Glomerular visceral epithelial cell (primary cell): ENCODE data around the gene TIGD4.
"Not testable (repeated sequence)": the region's sequence is repeated elsewhere in the genome, so short reads cannot be mapped to it uniquely, and the experiment has no call there.

Source experiments
- DNase-seq: peaks from one replicate; pipeline ENCODE4 v3.0.0-alpha.2; 2016; ENCODE audit errors: extremely low spot score

TIGD4 gene

GRCh38 chr4:152780267-152780778 is 793 bp upstream of the TIGD4 start:
- DNase-seq = peak; percentile 29

DNA sequence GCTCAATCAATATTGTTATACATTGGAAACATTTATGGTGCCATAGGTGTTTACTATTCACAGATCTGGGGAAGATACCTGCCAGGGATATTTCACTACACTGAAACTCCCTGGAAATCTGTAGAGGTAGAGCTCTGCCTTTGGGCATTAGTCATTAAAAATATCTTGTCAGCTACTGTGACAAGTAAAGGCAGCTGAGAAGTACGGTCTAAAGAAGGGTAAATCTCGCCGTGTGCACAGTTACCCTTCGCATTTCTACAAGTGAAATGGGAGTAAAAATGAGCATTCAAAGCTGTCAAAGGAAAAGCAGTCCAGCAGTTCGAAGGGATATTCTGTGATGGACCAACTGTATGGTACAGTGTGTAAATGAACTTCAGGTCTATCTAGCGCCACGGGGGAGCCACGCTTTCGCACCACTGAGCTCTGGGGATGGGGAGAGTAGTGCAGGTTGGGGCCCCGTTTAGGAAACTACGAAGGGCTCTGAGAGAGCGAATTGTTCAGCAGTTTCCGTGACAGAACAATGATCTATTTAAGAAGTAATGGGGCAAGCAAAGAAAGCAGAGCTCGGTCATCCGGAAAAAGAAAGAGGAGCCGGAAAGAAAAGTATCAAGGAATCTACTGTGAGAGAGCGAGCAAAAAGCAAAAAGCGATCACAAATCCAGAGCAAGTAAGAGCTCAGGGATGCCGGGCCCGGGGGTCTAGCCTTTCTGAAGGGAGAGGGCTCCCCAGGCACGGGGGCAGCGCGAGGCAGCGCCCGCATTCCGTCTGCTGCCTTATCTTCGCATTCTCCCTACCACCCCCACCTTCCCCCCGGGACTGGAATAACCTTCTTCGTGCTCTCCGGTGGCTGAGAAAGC is 646 bp downstream of the TIGD4 start:
- peak; percentile 33 for DNase-seq

- no peak for DNase-seq
Measured at GRCh38 chr4:152777488-152777887, 2.0 kb downstream of the TIGD4 start.

GRCh38 chr4:152776352-152776751 is 3.2 kb downstream of the TIGD4 start:
- DNase-seq = no peak

- no peak for DNase-seq
Measured at GRCh38 chr4:152773953-152774352, 5.6 kb downstream of the TIGD4 start.

DNA sequence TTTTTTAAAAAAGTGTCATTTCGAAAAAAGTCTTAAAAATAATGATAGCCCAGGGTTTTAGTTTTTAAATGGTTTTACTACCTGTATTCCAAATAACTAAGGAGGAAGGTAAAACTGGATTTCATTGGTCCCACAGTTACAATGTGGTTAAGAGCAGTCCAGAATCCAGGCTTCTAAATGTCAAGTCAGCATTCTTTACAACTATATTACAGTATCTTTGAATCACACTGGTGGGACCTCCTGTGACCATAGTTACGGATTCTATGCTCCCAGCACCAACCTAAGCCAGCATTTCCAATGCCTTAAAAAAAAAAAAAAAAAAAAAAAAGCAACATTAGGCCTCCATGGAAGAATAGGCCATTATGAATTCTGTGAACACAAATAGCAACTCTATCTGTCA is 6.2 kb downstream of the TIGD4 start:
- no peak for DNase-seq

- DNase-seq = no peak
Measured at GRCh38 chr4:152771741-152772533, 7.6 kb downstream of the TIGD4 start.

GRCh38 chr4:152765069-152765737 is 14.3 kb downstream of the TIGD4 start:
- not testable (repeated sequence) for DNase-seq

- no peak for DNase-seq
Measured at GRCh38 chr4:152763796-152764195, 15.7 kb downstream of the TIGD4 start.

DNA sequence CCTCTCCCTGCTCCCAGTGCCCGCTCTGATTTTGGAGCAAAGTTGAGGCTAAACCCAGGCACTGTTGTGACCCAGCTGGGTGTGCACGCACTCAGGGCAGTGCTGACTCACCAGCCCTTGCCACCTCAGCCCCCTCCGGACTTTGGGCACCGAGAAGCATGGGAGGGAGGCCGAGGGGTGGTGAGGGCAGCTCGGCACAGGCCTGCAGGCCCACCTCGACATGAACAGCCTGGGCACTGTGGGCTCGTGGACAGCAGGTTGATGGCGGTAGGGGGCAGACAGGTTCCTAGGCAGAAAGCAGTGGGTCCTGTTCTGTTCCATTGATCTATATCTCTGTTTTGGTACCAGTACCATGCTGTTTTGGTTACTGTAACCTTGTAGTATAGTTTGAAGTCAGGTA is 30.9 kb downstream of the TIGD4 start:
- DNase-seq = no peak

DNA sequence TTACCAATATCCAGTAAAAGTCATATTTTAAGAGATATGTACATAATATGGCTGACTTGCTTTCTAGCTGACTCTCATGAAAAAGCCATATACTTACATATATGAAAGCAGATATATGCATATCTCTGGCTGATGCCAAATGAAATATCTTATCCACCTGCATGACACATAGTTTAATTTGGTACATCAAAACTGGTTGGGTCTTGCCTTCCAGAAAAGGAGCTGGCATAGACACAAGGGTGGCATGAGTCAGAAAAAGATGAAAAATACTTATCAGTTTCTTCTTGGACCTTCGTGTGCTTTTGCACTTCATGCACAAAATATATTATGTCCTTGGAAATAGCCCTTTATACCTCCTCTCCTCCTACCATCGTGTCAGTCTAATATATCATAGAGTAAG is 32.1 kb downstream of the TIGD4 start:
- no peak for DNase-seq

GRCh38 chr4:152738827-152739226 is 40.7 kb downstream of the TIGD4 start:
- no peak for DNase-seq

DNA sequence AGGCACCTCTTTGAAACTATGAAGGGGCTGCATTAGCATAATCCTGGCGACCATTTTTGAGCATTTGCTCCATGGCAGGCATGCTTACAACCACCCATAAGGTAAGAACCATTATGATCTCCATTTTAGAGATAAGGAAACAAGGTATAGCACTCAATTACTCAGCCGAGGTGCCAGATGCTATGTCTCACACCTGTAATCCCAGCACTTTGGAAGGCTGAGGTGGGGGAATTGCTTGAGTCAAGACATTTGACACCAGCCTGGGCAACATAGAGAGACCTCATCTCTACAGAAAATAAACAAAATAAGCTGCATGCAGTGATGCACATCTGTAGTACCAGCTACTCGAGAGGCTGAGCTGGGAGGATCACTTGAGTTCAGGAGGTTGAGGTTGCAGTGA is 43.6 kb downstream of the TIGD4 start:
- DNase-seq = no peak

DNA sequence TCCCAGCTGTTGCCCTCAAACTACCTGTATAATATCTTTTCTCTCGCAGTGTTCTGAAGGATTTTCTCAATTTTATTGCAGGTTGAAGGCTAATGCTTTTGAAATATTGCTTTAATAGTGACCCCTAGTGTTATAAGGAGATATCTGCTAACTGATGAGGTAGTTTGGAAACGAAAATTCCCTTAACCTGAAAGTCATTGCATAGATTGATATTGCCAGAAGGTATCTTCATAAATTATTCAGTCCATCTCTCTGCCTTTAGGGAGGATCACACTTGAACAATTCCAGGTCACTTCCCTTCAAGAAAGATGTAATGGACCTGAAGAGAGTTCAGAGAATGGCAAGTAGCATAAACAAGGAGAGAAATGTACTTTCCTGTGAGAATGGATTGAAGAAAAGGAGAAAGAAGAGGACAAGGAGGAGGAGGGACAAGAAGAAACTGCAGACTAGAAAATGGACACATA is 44.1 kb downstream of the TIGD4 start:
- peak; percentile 26 for DNase-seq

GRCh38 chr4:152734699-152735050 is 44.9 kb downstream of the TIGD4 start:
- no peak for DNase-seq

GRCh38 chr4:152734015-152734698 is 45.4 kb downstream of the TIGD4 start:
- no peak for DNase-seq

- no peak for DNase-seq
Measured at GRCh38 chr4:152731997-152732396, 47.5 kb downstream of the TIGD4 start.

- DNase-seq = no peak
Measured at GRCh38 chr4:152729466-152729865, 50.1 kb downstream of the TIGD4 start.

DNA sequence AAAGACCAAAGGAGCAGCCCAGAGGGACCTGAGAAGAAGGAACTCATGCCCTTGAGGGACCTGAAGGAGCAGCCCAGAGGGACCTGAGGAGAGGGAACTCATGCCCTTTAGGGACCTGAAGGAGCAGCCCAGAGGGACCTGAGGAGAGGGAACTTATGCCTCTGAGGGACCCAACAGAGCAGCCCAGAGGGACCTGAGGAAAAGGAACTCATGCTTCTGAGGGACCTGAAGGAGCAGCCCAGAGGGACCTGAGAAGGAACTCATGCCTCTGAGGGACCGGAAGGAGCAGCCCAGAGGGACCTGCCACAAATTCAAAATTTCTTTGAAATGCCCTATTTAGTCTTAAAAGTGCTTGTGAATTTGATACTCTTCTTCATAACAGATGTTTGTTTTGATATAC is 51.2 kb downstream of the TIGD4 start:
- DNase-seq = no peak

GRCh38 chr4:152727784-152728183 is 51.7 kb downstream of the TIGD4 start:
- no peak for DNase-seq

DNA sequence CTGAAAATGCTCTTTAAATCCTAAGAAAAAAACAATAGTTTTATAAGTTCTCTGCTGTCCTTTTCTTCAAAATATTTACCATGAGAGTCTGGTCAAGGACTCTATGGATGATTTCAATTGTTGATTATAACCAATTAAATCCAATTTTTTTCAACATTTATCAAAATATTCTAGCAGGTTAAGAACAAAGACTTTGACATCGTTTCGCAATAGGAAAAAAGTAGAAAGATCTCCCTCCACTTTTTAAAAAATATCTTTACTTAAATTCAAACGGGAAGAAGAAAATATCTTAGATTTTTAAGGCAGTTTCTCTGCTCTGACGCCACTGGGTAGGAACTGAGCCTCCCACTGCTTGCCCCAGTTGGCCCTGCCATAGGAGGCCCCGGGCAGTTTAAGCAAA is 55.0 kb downstream of the TIGD4 start:
- no peak for DNase-seq

- DNase-seq = no peak
Measured at GRCh38 chr4:152723236-152723635, 56.3 kb downstream of the TIGD4 start.
